T-cell (primary cell): ENCODE results near the gene NWD2. TPM values are rescaled to one million over a fixed set of nuclear protein-coding genes. Genes with fewer than 3 reads are reported as not detected.

Experiments used
- ATAC-seq, 4 experiments: fragments of 200-7000 bp in 3 of 4; fragments of 150-1000 bp in 1 of 4; cut with Tn5 transposase; replicated peaks in 1 of 4; 1 replicate in 3 of 4; 2 replicates in 1 of 4; pipeline ENCODE4 v1.10.0; 2021; ENCODE audit warnings: moderate library complexity in 3 of 4, mild to moderate bottlenecking in 2 of 4, moderate number of reproducible peaks in 1 of 4
- CTCF ChIA-PET, 2 donors: fragments of 300-600 bp; sonication (Branson Sonifier 250); formaldehyde crosslinking; loops; one replicate each; lab custom pipeline; 2022; ENCODE audit warnings: antibody characterized with exemption in 2 of 2; lab: Charles Lee
- POLR2A ChIA-PET, 2 donors: fragments of 300-600 bp; sonication (Branson Sonifier 250); formaldehyde crosslinking; loops; one replicate each; lab custom pipeline; 2022; ENCODE audit warnings: antibody characterized with exemption in 2 of 2; lab: Charles Lee
- DNase-seq, 35 experiments: peaks; one replicate each; pipeline versions ENCODE4 v3.0.0 to v3.0.0-alpha.2; 2013 to 2023
- H3K27ac ChIP-seq: one replicate; pipeline ENCODE4 v1.5.1; 2013; ENCODE audit warnings: low read length
- H3K27me3 ChIP-seq, 2 experiments: replicated peaks in 1 of 2; 1 replicate in 1 of 2; 2 replicates in 1 of 2; pipeline versions ENCODE4 v1.6.1 to v1.7.0; 2013; ENCODE audit warnings: low read length in 1 of 2, mixed read lengths in 1 of 2; ENCODE audit not compliant: control insufficient read depth in 2 of 2, insufficient read depth in 2 of 2; ENCODE audit errors: extremely low read depth in 1 of 2
- H3K36me3 ChIP-seq, 2 donors: 1 replicate in 1 of 2; 2 replicates in 1 of 2; pipeline versions ENCODE4 v1.6.1 to v1.7.0; 2013; ENCODE audit warnings: low read length in 1 of 2; ENCODE audit not compliant: control insufficient read depth in 2 of 2, insufficient read depth in 1 of 2; ENCODE audit errors: extremely low read depth in 1 of 2
- H3K4me1 ChIP-seq, 2 experiments: 1 replicate in 1 of 2; 2 replicates in 1 of 2; pipeline versions ENCODE4 v1.6.1 to v1.7.0; 2013; ENCODE audit warnings: low read length in 2 of 2, mixed read lengths in 1 of 2; ENCODE audit not compliant: insufficient read depth in 2 of 2, control insufficient read depth in 1 of 2; ENCODE audit errors: extremely low read depth in 1 of 2
- H3K4me3 ChIP-seq, 2 donors: 1 replicate in 1 of 2; 2 replicates in 1 of 2; pipeline versions ENCODE4 v1.5.1 to v1.7.0; 2013; ENCODE audit warnings: mild to moderate bottlenecking in 2 of 2, low read length in 1 of 2, moderate library complexity in 1 of 2; ENCODE audit not compliant: control insufficient read depth in 1 of 2; ENCODE audit errors: extremely low read depth in 1 of 2
- H3K9me3 ChIP-seq: 2 replicates; pipeline ENCODE4 v1.7.0; 2013
- H3K27ac Mint-ChIP-seq, 2 donors: one replicate each; pipeline ENCODE4 v1.8.0; 2020 to 2021; ENCODE audit warnings: mild to moderate bottlenecking in 2 of 2, mixed read lengths in 2 of 2
- H3K27me3 Mint-ChIP-seq, 2 donors: one replicate each; pipeline ENCODE4 v1.8.0; 2021 to 2022; ENCODE audit warnings: mixed read lengths in 2 of 2
- H3K36me3 Mint-ChIP-seq: one replicate; pipeline ENCODE4 v1.8.0; 2021; ENCODE audit warnings: mixed read lengths
- H3K4me1 Mint-ChIP-seq, 3 donors: one replicate each; pipeline ENCODE4 v1.8.0; 2020 to 2022; ENCODE audit warnings: mixed read lengths in 3 of 3, mild to moderate bottlenecking in 1 of 3
- H3K4me3 Mint-ChIP-seq, 3 donors: one replicate each; pipeline ENCODE4 v1.8.0; 2020 to 2022; ENCODE audit warnings: mild to moderate bottlenecking in 3 of 3, mixed read lengths in 3 of 3, moderate library complexity in 3 of 3
- H3K9me3 Mint-ChIP-seq, 3 donors: one replicate each; pipeline ENCODE4 v1.8.0; 2020 to 2022; ENCODE audit warnings: mixed read lengths in 3 of 3
- WGBS: methylation state at CpG from one replicate; pipeline ENCODE4 v1.1.5; 2013; ENCODE audit warnings: missing lambda C conversion rate; ENCODE audit not compliant: insufficient coverage; 5-methylcytosine and 5-hydroxymethylcytosine counted together
- total RNA-seq, 35 experiments: library from RNA in 6 of 35; stranded (reverse) in 6 of 35; fragments of 120-200 nt in 1 of 35; gene quantifications; one replicate each; pipeline versions ENCODE4 v1.2.1 to v1.2.4 and lab custom pipeline; 2013 to 2026

Gene NWD2
- total RNA-seq, 5 donors from 2014 or later (not counting 1 experiment from before 2014, with no cell fraction given) = not detected

- H3K36me3 Mint-ChIP-seq = no peaks in the 10 kb centered on the region
- no peaks in the 10 kb centered on the region for H3K4me1 Mint-ChIP-seq
- peaks cover 0 to 1% (median 0%) of the 10 kb centered on the region in 3 donors for H3K9me3 Mint-ChIP-seq
- no peak overlapping the region for H3K4me3 Mint-ChIP-seq
- Histone ChIP-seq H3K4me1 (no peaks in the 10 kb centered on the region), H3K27ac (no peak overlapping the region), H3K4me3 (no peak overlapping the region), H3K9me3 (no peaks in the 10 kb centered on the region), H3K36me3 (no peaks in the 10 kb centered on the region), H3K27me3 (peaks cover 0 to 3% of the 10 kb centered on the region in 2 experiments)
- peaks cover 14 to 43% of the 10 kb centered on the region in 2 donors for H3K27me3 Mint-ChIP-seq
- H3K27ac Mint-ChIP-seq = no peak overlapping the region
- 57% methylated on average over 1 of the region's 2 CpGs for WGBS
- DNase-seq (no peak), ATAC-seq (no peak)
- POLR2A ChIA-PET = no interaction called here
- CTCF ChIA-PET = no interaction called here
These were observed 181.3 kb downstream of the NWD2 start for GRCh38 chr4:37425857-37426256.

GRCh38 chr4:37427193-37427592 is 182.7 kb downstream of the NWD2 start:
- ATAC-seq = no peak
- no peaks in the 10 kb centered on the region for H3K36me3 Mint-ChIP-seq
- peaks cover 17 to 50% of the 10 kb centered on the region in 2 donors for H3K27me3 Mint-ChIP-seq
- Histone ChIP-seq H3K9me3 (no peaks in the 10 kb centered on the region), H3K27me3 (peaks cover 0 to 3% of the 10 kb centered on the region in 2 experiments), H3K4me3 (no peak overlapping the region), H3K27ac (no peak overlapping the region), H3K36me3 (no peaks in the 10 kb centered on the region), H3K4me1 (no peaks in the 10 kb centered on the region)
- CTCF ChIA-PET = no interaction called here
- H3K9me3 Mint-ChIP-seq = peaks cover 0 to 1% (median 0%) of the 10 kb centered on the region in 3 donors
- H3K4me3 Mint-ChIP-seq = no peak overlapping the region
- POLR2A ChIA-PET = no interaction called here
- no CpG with 5 or more reads among the region's 2 CpGs for WGBS
- no peak for DNase-seq
- no peak overlapping the region for H3K27ac Mint-ChIP-seq
- no peaks in the 10 kb centered on the region for H3K4me1 Mint-ChIP-seq

- Mint-ChIP-seq H3K9me3 (no peaks in the 10 kb centered on the region), H3K4me1 (no peaks in the 10 kb centered on the region), H3K4me3 (no peak overlapping the region), H3K27ac (no peak overlapping the region), H3K27me3 (peaks cover 12 to 53% of the 10 kb centered on the region in 2 donors), H3K36me3 (no peaks in the 10 kb centered on the region)
- POLR2A ChIA-PET = no interaction called here
- ATAC-seq = no peak
- CTCF ChIA-PET = no interaction called here
- H3K9me3 ChIP-seq = no peaks in the 10 kb centered on the region
- no peak for DNase-seq
- H3K27me3 ChIP-seq = peaks cover 0 to 3% of the 10 kb centered on the region in 2 experiments
- no peak overlapping the region for H3K4me3 ChIP-seq
- no peaks in the 10 kb centered on the region for H3K4me1 ChIP-seq
- H3K27ac ChIP-seq = no peak overlapping the region
- H3K36me3 ChIP-seq = no peaks in the 10 kb centered on the region
These were observed 185.4 kb downstream of the NWD2 start for GRCh38 chr4:37429906-37430305.

GRCh38 chr4:37430718-37431416 is 186.3 kb downstream of the NWD2 start:
- CTCF ChIA-PET = no interaction called here
- no peaks in the 10 kb centered on the region for H3K9me3 ChIP-seq

GRCh38 chr4:37431417-37431743 is 186.8 kb downstream of the NWD2 start:
- Mint-ChIP-seq H3K36me3 (no peaks in the 10 kb centered on the region), H3K9me3 (no peaks in the 10 kb centered on the region), H3K27me3 (peaks cover 9 to 45% of the 10 kb centered on the region in 2 donors), H3K27ac (no peak overlapping the region), H3K4me1 (no peaks in the 10 kb centered on the region), H3K4me3 (no peak overlapping the region)
- ChIA-PET CTCF (no interaction called here), POLR2A (no interaction called here)
- no peak overlapping the region for H3K4me3 ChIP-seq
- H3K27me3 ChIP-seq = peaks cover 0 to 3% of the 10 kb centered on the region in 2 experiments
- H3K27ac ChIP-seq = no peak overlapping the region
- no CpG with 5 or more reads among the region's 1 CpG for WGBS
- H3K4me1 ChIP-seq = no peaks in the 10 kb centered on the region
- DNase-seq (no peak), ATAC-seq (no peak)
- no peaks in the 10 kb centered on the region for H3K9me3 ChIP-seq
- H3K36me3 ChIP-seq = no peaks in the 10 kb centered on the region

More at GRCh38 chr4:37430718-37431416, 186.3 kb downstream of the NWD2 start:
- no peak overlapping the region for H3K4me3 Mint-ChIP-seq
- H3K4me1 Mint-ChIP-seq = no peaks in the 10 kb centered on the region
- Histone ChIP-seq H3K4me1 (no peaks in the 10 kb centered on the region), H3K36me3 (no peaks in the 10 kb centered on the region), H3K27ac (no peak overlapping the region), H3K4me3 (no peak overlapping the region), H3K27me3 (peaks cover 0 to 3% of the 10 kb centered on the region in 2 experiments)
- H3K36me3 Mint-ChIP-seq = no peaks in the 10 kb centered on the region
- POLR2A ChIA-PET = no interaction called here
- ATAC-seq (no peak), DNase-seq (no peak)
- peaks cover 12 to 48% of the 10 kb centered on the region in 2 donors for H3K27me3 Mint-ChIP-seq
- no peaks in the 10 kb centered on the region for H3K9me3 Mint-ChIP-seq
- H3K27ac Mint-ChIP-seq = no peak overlapping the region
- WGBS = 86% methylated on average over 1 of the region's 3 CpGs

GRCh38 chr4:37434469-37434868 is 189.9 kb downstream of the NWD2 start:
- no peak overlapping the region for H3K27ac Mint-ChIP-seq

More at GRCh38 chr4:37434469-37434868, 189.9 kb downstream of the NWD2 start:
- ChIA-PET POLR2A (no interaction called here), CTCF (interaction anchor here in 1 of 2 donors (0.6 kb wide), 3 partner anchors 9 to 1398 kb away, joined by 3 to 5 read pairs (median 4); no protein-coding TSS in a partner anchor)
- Histone ChIP-seq H3K4me1 (no peaks in the 10 kb centered on the region), H3K9me3 (no peaks in the 10 kb centered on the region), H3K36me3 (no peaks in the 10 kb centered on the region), H3K27me3 (no peaks in the 10 kb centered on the region), H3K27ac (no peak overlapping the region), H3K4me3 (no peak overlapping the region)
- H3K4me3 Mint-ChIP-seq = no peak overlapping the region
- H3K9me3 Mint-ChIP-seq = no peaks in the 10 kb centered on the region
- WGBS = 76% methylated on average over 2 of the region's 3 CpGs
- DNase-seq (no peak), ATAC-seq (no peak)
- H3K4me1 Mint-ChIP-seq = no peaks in the 10 kb centered on the region
- peaks cover 6 to 33% of the 10 kb centered on the region in 2 donors for H3K27me3 Mint-ChIP-seq
- H3K36me3 Mint-ChIP-seq = no peaks in the 10 kb centered on the region
